GM23338 (cell line): ENCODE measurements around the gene NPC1L1. TPM values are rescaled to one million over a fixed set of nuclear protein-coding genes. Genes with fewer than 3 reads are reported as not detected.

ENCODE experiments used
- ATAC-seq: fragments of 200-7000 bp; cut with Tn5 transposase; 3 replicates; pipeline ENCODE4 v1.9.1; 2020
- DNase-seq: peaks from one replicate; pipeline ENCODE4 v3.0.0-alpha.2; 2015; ENCODE audit warnings: low spot score
- H2AFZ ChIP-seq: fragments of 200-600 bp; sonication (generic); 2 replicates; pipeline ENCODE4 v1.8.0; 2016; ENCODE audit warnings: antibody characterized with exemption, mild to moderate bottlenecking, moderate library complexity
- H3F3A ChIP-seq: fragments of 200-600 bp; sonication (generic); replicated peaks from 2 replicates; pipeline ENCODE4 v1.8.0; 2017; ENCODE audit warnings: antibody characterized with exemption, mixed run types, low read depth
- H3K27ac ChIP-seq: fragments of 200-600 bp; sonication (generic); 2 replicates; pipeline ENCODE4 v1.6.1; 2016; ENCODE audit warnings: low read depth
- H3K27me3 ChIP-seq: fragments of 200-600 bp; sonication (generic); 2 replicates; pipeline ENCODE4 v1.8.0; 2016; ENCODE audit warnings: mild to moderate bottlenecking, mixed run types, moderate library complexity; ENCODE audit not compliant: insufficient read depth
- H3K36me3 ChIP-seq: fragments of 200-600 bp; sonication (generic); 2 replicates; pipeline ENCODE4 v1.8.0; 2016; ENCODE audit warnings: mild to moderate bottlenecking; ENCODE audit not compliant: insufficient read depth
- H3K4me1 ChIP-seq: fragments of 200-600 bp; sonication (generic); 2 replicates; pipeline ENCODE4 v1.8.0; 2016; ENCODE audit warnings: mild to moderate bottlenecking, moderate library complexity; ENCODE audit not compliant: insufficient read depth
- H3K4me2 ChIP-seq: fragments of 200-600 bp; sonication (generic); 2 replicates; pipeline ENCODE4 v1.7.1; 2017; ENCODE audit warnings: mixed run types
- H3K4me3 ChIP-seq: fragments of 200-600 bp; sonication (generic); 2 replicates; pipeline ENCODE4 v1.6.1; 2016; ENCODE audit warnings: mixed run types
- H3K79me2 ChIP-seq: fragments of 200-600 bp; sonication (generic); replicated peaks from 2 replicates; pipeline ENCODE4 v1.8.0; 2017; ENCODE audit warnings: mild to moderate bottlenecking; ENCODE audit not compliant: insufficient read depth
- H3K9me2 ChIP-seq: fragments of 200-600 bp; sonication (generic); 2 replicates; pipeline ENCODE4 v1.8.0; 2017; ENCODE audit not compliant: insufficient read depth
- H4K20me1 ChIP-seq: fragments of 200-600 bp; sonication (generic); replicated peaks from 2 replicates; pipeline ENCODE4 v1.8.0; 2017; ENCODE audit warnings: mild to moderate bottlenecking; ENCODE audit not compliant: insufficient read depth
- H3K27ac Mint-ChIP-seq: 2 replicates; pipeline ENCODE4 v1.8.0; 2020; ENCODE audit warnings: inconsistent platforms, mild to moderate bottlenecking, moderate library complexity, mixed read lengths
- H3K27me3 Mint-ChIP-seq: 3 replicates; pipeline ENCODE4 v1.8.0; 2022; ENCODE audit warnings: low read depth, mild to moderate bottlenecking, moderate library complexity, mixed read lengths, inconsistent platforms; ENCODE audit not compliant: insufficient read depth, poor library complexity
- H3K36me3 Mint-ChIP-seq: 3 replicates; pipeline ENCODE4 v1.8.0; 2021; ENCODE audit warnings: low read depth, mild to moderate bottlenecking, inconsistent platforms, moderate library complexity, mixed read lengths
- H3K4me1 Mint-ChIP-seq: 3 replicates; pipeline ENCODE4 v1.8.0; 2020; ENCODE audit warnings: mild to moderate bottlenecking, inconsistent platforms, mixed read lengths
- H3K4me3 Mint-ChIP-seq: 3 replicates; pipeline ENCODE4 v1.8.0; 2021; ENCODE audit warnings: moderate library complexity, mild to moderate bottlenecking, inconsistent platforms, mixed read lengths
- H3K9me3 Mint-ChIP-seq: 3 replicates; pipeline ENCODE4 v1.8.0; 2020; ENCODE audit warnings: moderate library complexity, mild to moderate bottlenecking, inconsistent platforms, mixed read lengths
- CREB1 ChIP-seq: fragments of 250-450 bp; sonication (Bioruptor Pico); IDR thresholded peaks from 2 replicates; pipeline ENCODE4 v1.5.0; 2020; ENCODE audit warnings: low read depth, mild to moderate bottlenecking, moderate library complexity
- EZH2 ChIP-seq: fragments of 200-600 bp; sonication (generic); IDR thresholded peaks from one replicate; pipeline ENCODE4 v1.8.0; 2017; ENCODE audit warnings: antibody characterized with exemption, mild to moderate bottlenecking, low read depth; ENCODE audit not compliant: unreplicated experiment
- EZH2phosphoT487 ChIP-seq: fragments of 200-600 bp; sonication (generic); IDR thresholded peaks from one replicate; pipeline ENCODE4 v1.8.1; 2018; ENCODE audit warnings: antibody characterized with exemption; ENCODE audit not compliant: unreplicated experiment
- NANOG ChIP-seq: IDR thresholded peaks from 2 replicates; pipeline ENCODE4 v1.6.1; 2016; ENCODE audit warnings: antibody characterized with exemption, borderline replicate concordance
- POLR2AphosphoS5 ChIP-seq: IDR thresholded peaks from 2 replicates; pipeline ENCODE4 v1.6.1; 2016; ENCODE audit warnings: antibody characterized with exemption, low read depth
- STAT1 ChIP-seq: IDR thresholded peaks from one replicate; pipeline ENCODE4 v1.6.1; 2016; ENCODE audit warnings: antibody characterized with exemption; ENCODE audit not compliant: unreplicated experiment
- ZNF114 ChIP-seq: fragments of 250-450 bp; sonication (Bioruptor Pico); IDR thresholded peaks from 2 replicates; pipeline ENCODE4 v1.5.0; 2020; ENCODE audit warnings: mild to moderate bottlenecking, moderate library complexity
- polyA plus RNA-seq: library from polyadenylated mRNA; unstranded; fragments of >200 nt; fragmentation: Nextera tagmentation; extraction: Ambion mirVana; gene quantifications from 2 replicates; pipeline ENCODE4 v1.2.1, GENCODE V29; 2016
- total RNA-seq: library from RNA; depleted of rRNA; stranded (reverse); fragments of >200 nt; shearing (Covaris generic); gene quantifications from 2 replicates; pipeline ENCODE4 v1.2.3, GENCODE V29; 2014
- TF ChIP-seq, protein P1 (sequence below): IDR thresholded peaks from 2 replicates; pipeline ENCODE4 v1.6.1; 2016; ENCODE audit warnings: antibody characterized with exemption
- TF ChIP-seq, protein P2 (sequence below): fragments of 250-450 bp; sonication (Bioruptor Pico); IDR thresholded peaks from 2 replicates; pipeline ENCODE4 v1.5.0; 2020; ENCODE audit warnings: mild to moderate bottlenecking, moderate library complexity
- TF ChIP-seq, protein P3 (sequence below): IDR thresholded peaks from one replicate; pipeline ENCODE4 v1.6.1; 2018; ENCODE audit warnings: antibody characterized with exemption; ENCODE audit not compliant: unreplicated experiment
- TF ChIP-seq, protein P4 (sequence below), 2 experiments: fragments of 200-600 bp in 1 of 2; sonication (generic) in 1 of 2; conservative IDR thresholded peaks; 2 replicates each; pipeline versions ENCODE4 v1.5.1 to v1.6.1; 2016 to 2017; ENCODE audit warnings: antibody characterized with exemption in 2 of 2, low read depth in 2 of 2, mild to moderate bottlenecking in 2 of 2, moderate library complexity in 1 of 2

NPC1L1 gene
- total and polyA plus RNA-seq, 2 experiments from 2014 or later = 0.03 TPM; not detected in 1

DNA sequence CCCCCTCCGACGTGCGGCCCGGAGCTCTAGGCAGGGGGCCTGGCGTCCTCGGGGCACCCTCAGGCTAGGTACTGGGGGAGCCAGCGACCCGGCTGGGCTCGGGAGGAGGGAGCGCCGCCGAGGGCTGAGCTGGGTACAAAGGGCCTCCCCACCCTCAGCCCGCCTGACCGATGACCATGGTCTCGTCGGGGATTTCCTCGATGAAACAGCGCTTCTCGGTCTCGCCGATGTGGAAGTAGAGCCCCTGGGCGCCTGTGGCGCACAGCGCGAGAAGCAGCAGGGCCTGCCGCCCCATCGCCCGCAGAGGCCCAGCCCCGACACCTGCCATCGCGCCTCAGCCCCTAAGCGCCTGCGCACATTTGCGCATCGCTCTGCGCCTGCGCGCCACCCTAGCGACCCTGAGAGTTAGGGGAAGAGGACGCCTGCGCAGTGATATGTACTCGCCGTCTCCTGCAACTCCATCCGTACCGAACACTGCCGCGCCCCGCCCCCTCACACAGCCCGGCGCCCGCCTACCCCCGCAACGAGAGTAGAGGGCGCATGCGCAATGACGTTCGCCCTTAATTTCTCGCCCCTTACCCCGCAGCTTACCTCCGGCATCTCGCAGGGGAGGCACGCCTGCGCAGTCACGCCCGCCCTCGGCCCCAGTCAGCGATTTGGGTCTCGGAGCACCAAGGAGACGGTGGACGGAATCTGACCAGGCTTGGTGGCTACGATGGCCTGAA, 40.9 kb upstream of the NPC1L1 start, which contains the start of gene TMED4:
Gene TMED4 (minus strand): TSS at position 353 of the 725 bp plus-strand sequence. CDS start 25 bp downstream, at position 328.
- peak within 1 kb of the TSS; percentile 98 for H3K27ac ChIP-seq

More for the DNA sequence above, 40.9 kb upstream of the NPC1L1 start, which contains the start of gene TMED4:
- peaks cover 2% of the 10 kb centered on the region; the same call in 1 of the 3 replicates for H3K9me3 Mint-ChIP-seq
- TF ChIP-seq EZH2 (no peak), ZNF114 (CRISPR knock-in tag) (no peak), EZH2phosphoT487 (no peak), POLR2AphosphoS5 (peak; percentile 98), STAT1 (no peak), NANOG (no peak), CREB1 (CRISPR knock-in tag) (peak; percentile 70; the same call in 1 of the 2 replicates)
- TF ChIP-seq, protein P1, sequence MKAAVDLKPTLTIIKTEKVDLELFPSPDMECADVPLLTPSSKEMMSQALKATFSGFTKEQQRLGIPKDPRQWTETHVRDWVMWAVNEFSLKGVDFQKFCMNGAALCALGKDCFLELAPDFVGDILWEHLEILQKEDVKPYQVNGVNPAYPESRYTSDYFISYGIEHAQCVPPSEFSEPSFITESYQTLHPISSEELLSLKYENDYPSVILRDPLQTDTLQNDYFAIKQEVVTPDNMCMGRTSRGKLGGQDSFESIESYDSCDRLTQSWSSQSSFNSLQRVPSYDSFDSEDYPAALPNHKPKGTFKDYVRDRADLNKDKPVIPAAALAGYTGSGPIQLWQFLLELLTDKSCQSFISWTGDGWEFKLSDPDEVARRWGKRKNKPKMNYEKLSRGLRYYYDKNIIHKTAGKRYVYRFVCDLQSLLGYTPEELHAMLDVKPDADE = no peak
- TF ChIP-seq, protein P2, sequence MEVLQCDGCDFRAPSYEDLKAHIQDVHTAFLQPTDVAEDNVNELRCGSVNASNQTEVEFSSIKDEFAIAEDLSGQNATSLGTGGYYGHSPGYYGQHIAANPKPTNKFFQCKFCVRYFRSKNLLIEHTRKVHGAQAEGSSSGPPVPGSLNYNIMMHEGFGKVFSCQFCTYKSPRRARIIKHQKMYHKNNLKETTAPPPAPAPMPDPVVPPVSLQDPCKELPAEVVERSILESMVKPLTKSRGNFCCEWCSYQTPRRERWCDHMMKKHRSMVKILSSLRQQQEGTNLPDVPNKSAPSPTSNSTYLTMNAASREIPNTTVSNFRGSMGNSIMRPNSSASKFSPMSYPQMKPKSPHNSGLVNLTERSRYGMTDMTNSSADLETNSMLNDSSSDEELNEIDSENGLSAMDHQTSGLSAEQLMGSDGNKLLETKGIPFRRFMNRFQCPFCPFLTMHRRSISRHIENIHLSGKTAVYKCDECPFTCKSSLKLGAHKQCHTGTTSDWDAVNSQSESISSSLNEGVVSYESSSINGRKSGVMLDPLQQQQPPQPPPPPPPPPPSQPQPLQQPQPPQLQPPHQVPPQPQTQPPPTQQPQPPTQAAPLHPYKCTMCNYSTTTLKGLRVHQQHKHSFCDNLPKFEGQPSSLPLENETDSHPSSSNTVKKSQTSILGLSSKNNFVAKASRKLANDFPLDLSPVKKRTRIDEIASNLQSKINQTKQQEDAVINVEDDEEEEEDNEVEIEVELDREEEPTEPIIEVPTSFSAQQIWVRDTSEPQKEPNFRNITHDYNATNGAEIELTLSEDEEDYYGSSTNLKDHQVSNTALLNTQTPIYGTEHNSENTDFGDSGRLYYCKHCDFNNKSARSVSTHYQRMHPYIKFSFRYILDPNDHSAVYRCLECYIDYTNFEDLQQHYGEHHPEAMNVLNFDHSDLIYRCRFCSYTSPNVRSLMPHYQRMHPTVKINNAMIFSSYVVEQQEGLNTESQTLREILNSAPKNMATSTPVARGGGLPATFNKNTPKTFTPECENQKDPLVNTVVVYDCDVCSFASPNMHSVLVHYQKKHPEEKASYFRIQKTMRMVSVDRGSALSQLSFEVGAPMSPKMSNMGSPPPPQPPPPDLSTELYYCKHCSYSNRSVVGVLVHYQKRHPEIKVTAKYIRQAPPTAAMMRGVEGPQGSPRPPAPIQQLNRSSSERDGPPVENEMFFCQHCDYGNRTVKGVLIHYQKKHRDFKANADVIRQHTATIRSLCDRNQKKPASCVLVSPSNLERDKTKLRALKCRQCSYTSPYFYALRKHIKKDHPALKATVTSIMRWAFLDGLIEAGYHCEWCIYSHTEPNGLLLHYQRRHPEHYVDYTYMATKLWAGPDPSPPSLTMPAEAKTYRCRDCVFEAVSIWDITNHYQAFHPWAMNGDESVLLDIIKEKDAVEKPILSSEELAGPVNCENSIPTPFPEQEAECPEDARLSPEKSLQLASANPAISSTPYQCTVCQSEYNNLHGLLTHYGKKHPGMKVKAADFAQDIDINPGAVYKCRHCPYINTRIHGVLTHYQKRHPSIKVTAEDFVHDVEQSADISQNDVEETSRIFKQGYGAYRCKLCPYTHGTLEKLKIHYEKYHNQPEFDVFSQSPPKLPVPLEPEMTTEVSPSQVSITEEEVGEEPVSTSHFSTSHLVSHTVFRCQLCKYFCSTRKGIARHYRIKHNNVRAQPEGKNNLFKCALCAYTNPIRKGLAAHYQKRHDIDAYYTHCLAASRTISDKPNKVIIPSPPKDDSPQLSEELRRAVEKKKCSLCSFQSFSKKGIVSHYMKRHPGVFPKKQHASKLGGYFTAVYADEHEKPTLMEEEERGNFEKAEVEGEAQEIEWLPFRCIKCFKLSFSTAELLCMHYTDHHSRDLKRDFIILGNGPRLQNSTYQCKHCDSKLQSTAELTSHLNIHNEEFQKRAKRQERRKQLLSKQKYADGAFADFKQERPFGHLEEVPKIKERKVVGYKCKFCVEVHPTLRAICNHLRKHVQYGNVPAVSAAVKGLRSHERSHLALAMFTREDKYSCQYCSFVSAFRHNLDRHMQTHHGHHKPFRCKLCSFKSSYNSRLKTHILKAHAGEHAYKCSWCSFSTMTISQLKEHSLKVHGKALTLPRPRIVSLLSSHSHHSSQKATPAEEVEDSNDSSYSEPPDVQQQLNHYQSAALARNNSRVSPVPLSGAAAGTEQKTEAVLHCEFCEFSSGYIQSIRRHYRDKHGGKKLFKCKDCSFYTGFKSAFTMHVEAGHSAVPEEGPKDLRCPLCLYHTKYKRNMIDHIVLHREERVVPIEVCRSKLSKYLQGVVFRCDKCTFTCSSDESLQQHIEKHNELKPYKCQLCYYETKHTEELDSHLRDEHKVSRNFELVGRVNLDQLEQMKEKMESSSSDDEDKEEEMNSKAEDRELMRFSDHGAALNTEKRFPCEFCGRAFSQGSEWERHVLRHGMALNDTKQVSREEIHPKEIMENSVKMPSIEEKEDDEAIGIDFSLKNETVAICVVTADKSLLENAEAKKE (CRISPR knock-in tag) = no peak
- TF ChIP-seq, protein P3, sequence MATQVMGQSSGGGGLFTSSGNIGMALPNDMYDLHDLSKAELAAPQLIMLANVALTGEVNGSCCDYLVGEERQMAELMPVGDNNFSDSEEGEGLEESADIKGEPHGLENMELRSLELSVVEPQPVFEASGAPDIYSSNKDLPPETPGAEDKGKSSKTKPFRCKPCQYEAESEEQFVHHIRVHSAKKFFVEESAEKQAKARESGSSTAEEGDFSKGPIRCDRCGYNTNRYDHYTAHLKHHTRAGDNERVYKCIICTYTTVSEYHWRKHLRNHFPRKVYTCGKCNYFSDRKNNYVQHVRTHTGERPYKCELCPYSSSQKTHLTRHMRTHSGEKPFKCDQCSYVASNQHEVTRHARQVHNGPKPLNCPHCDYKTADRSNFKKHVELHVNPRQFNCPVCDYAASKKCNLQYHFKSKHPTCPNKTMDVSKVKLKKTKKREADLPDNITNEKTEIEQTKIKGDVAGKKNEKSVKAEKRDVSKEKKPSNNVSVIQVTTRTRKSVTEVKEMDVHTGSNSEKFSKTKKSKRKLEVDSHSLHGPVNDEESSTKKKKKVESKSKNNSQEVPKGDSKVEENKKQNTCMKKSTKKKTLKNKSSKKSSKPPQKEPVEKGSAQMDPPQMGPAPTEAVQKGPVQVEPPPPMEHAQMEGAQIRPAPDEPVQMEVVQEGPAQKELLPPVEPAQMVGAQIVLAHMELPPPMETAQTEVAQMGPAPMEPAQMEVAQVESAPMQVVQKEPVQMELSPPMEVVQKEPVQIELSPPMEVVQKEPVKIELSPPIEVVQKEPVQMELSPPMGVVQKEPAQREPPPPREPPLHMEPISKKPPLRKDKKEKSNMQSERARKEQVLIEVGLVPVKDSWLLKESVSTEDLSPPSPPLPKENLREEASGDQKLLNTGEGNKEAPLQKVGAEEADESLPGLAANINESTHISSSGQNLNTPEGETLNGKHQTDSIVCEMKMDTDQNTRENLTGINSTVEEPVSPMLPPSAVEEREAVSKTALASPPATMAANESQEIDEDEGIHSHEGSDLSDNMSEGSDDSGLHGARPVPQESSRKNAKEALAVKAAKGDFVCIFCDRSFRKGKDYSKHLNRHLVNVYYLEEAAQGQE = no peak
- TF ChIP-seq, protein P4, sequence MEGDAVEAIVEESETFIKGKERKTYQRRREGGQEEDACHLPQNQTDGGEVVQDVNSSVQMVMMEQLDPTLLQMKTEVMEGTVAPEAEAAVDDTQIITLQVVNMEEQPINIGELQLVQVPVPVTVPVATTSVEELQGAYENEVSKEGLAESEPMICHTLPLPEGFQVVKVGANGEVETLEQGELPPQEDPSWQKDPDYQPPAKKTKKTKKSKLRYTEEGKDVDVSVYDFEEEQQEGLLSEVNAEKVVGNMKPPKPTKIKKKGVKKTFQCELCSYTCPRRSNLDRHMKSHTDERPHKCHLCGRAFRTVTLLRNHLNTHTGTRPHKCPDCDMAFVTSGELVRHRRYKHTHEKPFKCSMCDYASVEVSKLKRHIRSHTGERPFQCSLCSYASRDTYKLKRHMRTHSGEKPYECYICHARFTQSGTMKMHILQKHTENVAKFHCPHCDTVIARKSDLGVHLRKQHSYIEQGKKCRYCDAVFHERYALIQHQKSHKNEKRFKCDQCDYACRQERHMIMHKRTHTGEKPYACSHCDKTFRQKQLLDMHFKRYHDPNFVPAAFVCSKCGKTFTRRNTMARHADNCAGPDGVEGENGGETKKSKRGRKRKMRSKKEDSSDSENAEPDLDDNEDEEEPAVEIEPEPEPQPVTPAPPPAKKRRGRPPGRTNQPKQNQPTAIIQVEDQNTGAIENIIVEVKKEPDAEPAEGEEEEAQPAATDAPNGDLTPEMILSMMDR (conservative IDR thresholded peaks at IDR 0.05; ENCODE audit: low read depth in 2 of 2) = no peak
- H3K36me3 Mint-ChIP-seq = peaks cover 31% of the 10 kb centered on the region
- peaks cover 20% of the 10 kb centered on the region for H3K36me3 ChIP-seq
- H3K4me3 Mint-ChIP-seq = peak within 1 kb of the TSS; percentile 90
- H3K4me1 Mint-ChIP-seq = peaks cover 8% of the 10 kb centered on the region
- peak within 1 kb of the TSS; percentile 96 for H3K4me2 ChIP-seq
- DNase-seq (peak; percentile 98), ATAC-seq (peak; percentile 92)
- no peaks in the 10 kb centered on the region; the same call in 1 of the 2 replicates for H4K20me1 ChIP-seq
- peak within 1 kb of the TSS; percentile 96 for H3K27ac Mint-ChIP-seq
- H3K4me1 ChIP-seq = peaks cover 6% of the 10 kb centered on the region; the same call in 1 of the 2 replicates
- peaks cover 24% of the 10 kb centered on the region for H3K79me2 ChIP-seq
- no peaks in the 10 kb centered on the region for H3K27me3 ChIP-seq
- H3K4me3 ChIP-seq = peak within 1 kb of the TSS; percentile 96
- H2AFZ ChIP-seq = peak within 1 kb of the TSS; percentile 90
- peaks cover 15% of the 10 kb centered on the region for H3K27me3 Mint-ChIP-seq
- H3F3A ChIP-seq = no peaks in the 10 kb centered on the region
- H3K9me2 ChIP-seq = no peaks in the 10 kb centered on the region
